Fibroblast of skin of right quadriceps (primary cell): Measurements from ENCODE around the gene CUTA.
A peak's percentile ranks its signal among the peaks of the same experiment; 100 is the strongest.

Experiments used
- DNase-seq: peaks from one replicate; pipeline ENCODE4 v3.0.0-alpha.2; 2013

Gene CUTA

DNA sequence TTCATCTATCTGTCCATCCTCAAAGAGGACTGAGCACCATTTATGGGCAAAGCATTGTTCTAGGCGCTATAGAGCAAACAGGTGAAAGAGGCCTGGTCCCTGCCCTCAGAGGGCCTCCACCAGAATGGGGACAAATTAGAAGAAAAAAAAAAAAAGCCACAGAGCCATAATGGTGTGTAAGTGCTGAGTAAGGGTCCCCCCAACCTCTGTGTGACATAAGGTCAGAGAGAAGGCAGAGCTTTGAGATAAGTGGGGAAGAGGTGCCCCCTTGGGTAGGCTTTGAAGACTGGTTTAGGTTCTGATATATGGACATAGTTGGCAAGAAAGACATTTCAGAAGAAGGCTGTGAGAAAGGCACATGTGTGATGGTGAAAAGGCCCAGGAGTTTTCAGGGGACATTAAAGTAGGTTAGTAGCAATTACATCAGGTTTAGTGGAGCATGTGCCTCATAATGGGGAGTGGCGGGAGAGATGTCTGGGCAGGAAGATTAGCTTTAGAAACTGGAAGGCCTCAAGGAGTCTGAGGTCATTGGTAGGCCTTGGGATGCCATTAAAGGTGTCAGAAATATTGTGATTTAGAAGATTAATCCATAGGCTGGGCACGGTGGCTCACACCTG is 21.2 kb upstream of the CUTA start:
- no peak for DNase-seq

DNA sequence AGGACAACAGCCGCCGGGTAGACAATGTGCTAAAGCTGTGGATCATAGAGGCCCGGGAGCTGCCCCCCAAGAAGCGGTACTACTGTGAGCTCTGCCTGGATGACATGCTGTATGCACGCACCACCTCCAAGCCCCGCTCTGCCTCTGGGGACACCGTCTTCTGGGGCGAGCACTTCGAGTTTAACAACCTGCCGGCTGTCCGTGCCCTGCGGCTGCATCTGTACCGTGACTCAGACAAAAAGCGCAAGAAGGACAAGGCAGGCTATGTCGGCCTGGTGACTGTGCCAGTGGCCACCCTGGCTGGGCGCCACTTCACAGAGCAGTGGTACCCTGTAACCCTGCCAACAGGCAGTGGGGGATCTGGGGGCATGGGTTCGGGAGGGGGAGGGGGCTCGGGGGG is 19.8 kb upstream of the CUTA start:
- DNase-seq, result no peak

DNA sequence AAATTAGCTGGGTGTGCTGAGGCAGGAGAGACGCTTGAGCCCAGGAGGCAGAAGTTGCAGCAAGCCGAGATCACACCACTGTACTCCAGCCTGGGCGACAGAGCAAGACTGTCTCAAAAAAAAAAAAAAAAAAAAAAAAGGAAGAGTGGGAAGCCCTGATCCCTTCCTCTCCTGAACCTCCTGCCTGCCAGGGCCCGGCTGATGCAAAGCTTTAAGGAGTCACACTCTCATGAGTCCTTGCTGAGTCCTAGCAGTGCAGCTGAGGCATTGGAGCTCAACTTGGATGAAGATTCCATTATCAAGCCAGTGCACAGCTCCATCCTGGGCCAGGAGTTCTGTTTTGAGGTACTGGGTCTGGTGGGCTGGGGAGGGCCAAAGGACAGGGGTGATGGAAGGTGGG is 17.1 kb upstream of the CUTA start:
- no peak for DNase-seq

DNA sequence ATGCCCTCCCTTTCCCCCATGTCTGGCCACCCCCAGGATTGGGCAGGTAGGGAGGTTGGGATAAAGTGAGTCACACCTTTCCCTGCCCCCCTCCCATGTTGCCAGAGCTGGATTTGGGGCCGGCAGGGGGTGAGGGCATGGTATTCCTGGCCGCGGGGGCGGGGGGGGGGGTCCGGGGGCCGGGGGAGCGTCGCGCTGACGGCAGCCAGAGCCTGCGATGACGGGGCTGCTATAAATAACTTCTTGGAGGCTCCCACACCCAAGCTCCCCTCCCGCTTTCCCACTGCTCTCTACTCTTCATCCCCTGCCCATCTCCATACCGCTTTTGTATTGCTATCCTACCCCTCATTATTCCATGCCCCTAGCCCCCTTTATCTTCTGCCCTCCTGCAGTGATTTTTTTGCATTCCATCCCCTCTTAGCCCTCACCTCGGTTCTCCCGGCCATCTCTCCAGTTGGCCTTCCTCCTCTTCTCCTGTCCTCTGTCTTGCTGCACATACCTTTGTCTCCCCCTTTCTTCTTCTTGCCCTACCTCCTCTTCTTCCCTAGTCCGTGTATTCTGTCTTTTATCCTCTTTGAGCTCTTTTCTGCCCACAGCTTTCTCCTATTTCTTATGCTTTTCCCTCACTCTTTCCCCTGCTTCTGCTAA is 15.8 kb upstream of the CUTA start:
- DNase-seq, result peak; percentile 59

DNA sequence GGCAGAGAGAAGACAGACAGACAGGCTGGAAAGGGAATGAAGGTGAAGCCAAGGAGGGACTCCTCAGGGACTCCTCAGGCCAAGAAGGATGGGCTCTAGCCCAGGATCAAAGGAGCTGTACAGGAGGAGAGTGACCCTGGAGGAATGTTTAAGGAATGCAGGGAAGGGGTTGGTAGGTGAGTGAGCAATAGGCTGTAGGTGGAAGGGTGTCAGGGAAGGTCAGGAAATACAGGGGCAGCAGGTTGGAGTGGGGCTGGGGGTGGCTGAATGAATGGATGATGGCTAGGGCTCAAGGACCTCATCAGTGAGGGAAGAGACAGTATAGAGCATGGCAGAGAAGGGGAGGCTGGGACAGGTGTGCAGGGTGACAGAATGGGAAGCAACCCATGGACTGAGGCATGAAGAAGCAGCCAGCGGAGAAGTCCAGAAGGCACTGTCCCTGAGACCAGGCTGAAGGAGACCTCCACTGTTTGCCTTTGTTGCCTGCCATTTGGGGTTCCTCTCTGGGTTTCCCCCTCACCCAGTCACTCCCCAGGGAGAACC is 15.2 kb upstream of the CUTA start:
- DNase-seq, result no peak

DNA sequence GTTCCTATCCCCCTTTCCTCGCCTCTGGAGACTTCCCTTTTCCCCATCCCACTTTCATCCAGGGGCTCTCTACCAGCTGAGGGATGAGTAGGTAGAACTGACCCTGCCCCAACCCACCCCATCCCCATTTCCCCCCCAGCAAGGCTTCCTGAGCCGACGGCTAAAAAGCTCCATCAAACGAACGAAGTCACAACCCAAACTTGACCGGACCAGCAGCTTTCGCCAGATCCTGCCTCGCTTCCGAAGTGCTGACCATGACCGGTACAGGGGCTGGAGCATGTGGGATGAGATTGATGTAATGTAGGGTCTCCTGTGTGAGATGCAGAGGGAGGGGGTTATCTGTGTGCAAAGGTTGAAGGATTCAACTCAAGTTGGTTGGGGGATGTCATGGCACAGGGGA is 14.6 kb upstream of the CUTA start:
- no peak for DNase-seq

DNA sequence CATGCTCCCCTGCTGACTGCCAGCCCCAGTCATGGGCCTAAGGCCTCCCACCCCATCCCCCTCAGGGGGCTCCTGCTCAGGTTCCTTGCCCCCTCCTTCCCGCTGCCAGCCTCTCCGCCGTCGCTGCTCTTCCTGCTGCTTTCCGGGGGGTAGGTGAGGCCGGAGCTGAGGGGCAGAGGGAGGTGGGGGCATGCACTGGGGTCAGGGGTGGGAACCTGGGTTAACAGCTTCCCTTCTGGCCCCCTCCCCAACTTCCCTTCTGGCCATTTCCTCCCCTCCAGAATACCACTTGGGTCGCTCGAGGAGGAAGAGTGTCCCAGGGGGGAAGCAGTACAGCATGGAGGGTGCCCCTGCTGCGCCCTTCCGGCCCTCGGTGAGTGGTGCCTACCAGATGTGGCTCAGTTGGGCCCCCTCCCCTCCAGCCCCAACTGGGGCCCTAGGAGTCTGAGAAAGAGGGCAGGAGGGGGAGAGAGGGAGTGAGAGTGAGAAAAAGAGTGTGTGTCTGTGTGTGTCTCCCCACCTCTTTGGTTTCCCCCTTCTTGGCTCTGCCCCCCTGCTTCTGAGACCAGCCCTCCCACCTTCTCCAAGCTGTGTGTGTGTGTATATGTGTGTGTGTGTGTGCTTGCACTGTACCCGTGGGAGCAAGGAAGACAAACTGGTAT is 14.1 kb upstream of the CUTA start:
- DNase-seq, result no peak

DNA sequence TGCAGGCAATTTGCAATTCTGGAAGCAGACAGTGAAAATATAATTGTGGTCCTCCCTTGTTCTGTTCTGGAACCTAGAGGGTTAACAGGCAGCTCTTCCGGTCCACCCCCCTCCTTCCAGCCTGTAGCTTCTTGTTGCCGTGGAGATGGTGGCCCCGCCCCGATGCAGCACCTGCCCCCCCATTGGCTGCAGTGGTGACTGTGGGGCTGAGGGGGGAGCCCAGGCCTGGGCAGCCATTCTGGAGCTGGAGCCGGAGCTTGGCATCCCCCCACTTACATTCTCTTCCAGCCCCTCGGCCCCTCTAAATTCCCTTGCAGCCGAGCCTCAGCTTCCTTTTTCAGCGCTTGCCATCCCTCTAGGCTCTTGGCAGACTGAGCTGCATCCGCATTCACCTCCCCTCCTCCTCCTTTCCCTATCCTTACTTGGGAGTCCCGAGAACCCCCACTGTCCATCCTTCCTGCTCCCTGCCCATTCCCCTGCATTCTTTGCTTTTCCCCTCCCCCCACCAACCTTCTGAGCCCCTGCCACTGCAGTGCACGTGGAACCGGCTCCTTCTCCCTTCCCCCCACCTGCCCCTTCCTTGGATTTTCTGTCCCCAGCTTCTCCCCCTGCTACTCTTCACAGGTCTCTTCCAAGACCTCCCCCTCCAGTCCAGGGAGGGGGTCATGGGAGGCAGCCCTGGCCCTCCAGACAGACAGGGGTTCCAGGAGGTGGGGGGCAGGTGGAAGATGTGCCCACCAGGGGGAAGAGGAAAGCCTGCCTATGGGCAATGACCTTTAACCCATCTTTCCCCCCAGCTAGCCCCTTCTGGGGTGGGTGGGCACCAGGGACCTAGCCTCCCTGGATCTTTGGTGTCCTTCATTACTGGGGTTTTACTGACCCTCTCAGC is 13.3 kb upstream of the CUTA start:
- peak; percentile 75 for DNase-seq

DNA sequence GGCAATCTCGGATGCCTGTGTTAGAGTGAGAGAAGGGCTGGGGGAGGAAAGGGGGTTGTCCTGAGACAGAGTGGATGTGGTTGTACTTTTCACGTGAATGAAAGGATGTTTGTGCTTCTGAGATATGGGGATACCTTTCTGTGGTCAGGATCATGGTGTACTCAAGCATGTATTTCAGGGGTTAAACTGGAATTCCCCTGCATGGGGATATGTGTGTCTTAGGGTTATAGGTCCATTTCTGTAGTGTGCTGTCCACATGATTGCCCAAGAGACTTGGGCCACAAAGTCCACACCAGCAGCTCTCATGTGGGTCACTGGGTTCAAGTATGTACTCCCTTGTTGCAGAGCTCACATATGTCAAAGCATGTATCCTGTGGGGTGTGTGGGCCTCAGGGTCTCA is 12.4 kb upstream of the CUTA start:
- no peak for DNase-seq

DNA sequence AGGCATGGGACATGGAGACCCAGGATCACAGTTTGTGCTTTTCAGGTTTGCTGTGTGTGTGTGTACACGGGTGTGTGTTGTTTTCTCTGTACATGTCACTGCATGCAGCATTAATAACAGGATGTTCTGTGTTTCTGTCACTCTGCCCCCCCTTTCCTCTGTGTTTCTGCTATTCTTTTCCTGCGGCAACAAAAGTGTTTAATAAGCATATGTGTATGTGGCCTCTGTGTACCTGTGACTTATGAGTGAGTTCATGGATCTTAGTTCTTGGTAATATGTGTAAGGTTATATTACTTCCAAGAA is 11.8 kb upstream of the CUTA start:
- no peak for DNase-seq

DNA sequence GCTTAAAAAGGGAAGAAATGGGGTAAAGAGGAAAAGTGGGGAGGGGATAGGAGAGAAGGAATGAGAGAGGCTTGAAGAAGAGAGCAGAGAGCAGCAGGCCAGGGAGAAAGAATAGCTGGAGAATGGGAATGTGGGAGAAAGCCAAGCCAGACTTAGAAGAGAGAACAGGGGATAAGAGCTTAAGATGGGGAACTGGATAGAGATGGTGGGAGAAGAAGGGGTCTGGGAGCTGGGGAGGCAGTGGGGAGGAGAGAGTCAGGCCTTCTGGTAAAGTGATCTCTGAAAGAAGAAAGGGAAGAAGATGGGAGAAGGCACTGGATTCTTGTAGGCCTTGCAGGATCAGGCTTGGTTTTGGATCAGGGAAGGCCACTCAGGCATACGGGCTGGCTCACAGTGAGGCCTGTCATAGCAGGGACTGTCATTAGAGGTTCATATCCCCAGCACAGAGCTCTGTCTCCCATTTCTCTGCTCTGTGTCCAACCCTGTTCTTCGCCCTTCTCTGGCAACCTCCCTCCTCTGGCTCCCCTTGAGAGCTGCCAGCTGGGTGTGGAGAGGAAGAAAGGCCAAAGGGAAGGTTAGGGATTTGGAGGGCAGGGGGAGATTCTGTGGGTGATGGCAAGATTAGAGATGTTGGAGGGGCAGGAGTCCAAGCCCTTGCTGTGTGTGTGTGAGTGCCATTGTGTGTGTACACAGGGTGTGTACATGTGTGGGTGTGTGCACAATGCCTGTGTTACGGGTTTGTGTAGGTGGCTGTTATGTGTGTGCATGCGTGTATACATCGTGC is 11.3 kb upstream of the CUTA start:
- DNase-seq, result no peak

DNA sequence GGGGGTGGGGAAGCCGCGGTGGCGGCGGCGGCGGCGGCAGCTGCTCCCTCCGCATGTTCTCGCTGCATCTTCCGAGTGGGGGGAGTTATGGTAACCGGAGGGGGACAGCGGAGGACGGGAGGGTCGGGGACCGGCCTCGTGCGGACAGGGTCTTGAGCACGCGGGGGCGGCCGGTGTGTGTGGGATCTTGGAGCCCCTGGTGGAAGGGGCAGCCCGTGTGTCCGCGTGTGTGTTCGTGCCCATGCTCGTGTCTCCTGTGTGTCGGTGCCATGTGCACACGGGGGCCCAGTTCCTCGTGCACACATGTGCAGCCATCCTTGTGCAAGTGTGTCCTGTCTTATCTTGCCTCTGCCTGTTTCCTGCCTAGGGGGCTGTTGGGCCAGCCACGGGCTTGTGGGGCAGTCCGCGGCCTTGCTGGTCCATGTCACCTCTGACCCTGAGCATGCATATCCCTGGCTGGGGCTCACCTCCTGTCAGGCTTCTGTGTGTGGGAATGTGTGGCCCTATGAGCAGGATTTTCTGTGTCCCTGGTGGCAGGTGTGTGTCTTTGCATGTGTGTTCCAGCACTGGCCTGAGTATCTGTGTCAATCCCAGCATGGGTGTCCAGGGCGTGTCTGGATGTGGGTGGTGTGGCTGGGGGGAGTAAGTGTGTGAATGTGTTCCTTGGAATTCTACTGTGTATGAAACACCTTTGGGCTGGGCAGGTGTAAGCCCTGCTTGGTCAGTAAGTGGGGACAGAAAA is 10.5 kb upstream of the CUTA start:
- no peak for DNase-seq

DNA sequence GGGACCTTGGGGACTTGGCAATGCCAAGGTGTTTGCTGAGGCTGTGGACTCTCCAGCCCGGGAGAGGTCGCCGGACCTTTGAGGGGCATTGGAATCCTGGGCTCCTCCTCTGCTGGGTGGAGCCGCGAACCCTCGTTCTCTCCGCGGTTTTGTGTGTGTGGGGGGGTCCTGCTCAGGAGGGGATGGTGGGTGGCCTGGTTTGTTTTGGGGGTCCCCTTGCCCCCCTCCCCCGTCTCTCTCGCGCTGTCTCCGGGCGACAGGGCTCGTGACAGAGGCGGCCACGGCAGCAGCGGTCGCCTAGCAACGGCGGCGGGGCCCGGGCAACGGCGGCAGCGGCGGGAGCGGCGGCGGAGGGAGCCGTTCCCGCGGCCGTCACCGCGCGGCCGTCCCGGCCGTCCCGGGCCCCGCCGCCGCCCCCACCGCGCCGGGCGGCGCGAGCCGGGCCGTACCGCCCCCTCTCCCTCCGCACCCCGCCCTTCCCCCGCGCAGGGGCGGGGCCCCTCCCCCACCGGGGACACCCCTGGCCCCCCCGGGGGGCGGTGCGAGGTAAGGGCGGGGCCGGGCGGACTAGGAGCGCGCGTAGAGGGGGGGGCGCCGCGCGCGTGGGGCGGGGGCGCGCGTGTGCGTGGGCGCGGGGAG is 9.8 kb upstream of the CUTA start:
- DNase-seq, result no peak

DNA sequence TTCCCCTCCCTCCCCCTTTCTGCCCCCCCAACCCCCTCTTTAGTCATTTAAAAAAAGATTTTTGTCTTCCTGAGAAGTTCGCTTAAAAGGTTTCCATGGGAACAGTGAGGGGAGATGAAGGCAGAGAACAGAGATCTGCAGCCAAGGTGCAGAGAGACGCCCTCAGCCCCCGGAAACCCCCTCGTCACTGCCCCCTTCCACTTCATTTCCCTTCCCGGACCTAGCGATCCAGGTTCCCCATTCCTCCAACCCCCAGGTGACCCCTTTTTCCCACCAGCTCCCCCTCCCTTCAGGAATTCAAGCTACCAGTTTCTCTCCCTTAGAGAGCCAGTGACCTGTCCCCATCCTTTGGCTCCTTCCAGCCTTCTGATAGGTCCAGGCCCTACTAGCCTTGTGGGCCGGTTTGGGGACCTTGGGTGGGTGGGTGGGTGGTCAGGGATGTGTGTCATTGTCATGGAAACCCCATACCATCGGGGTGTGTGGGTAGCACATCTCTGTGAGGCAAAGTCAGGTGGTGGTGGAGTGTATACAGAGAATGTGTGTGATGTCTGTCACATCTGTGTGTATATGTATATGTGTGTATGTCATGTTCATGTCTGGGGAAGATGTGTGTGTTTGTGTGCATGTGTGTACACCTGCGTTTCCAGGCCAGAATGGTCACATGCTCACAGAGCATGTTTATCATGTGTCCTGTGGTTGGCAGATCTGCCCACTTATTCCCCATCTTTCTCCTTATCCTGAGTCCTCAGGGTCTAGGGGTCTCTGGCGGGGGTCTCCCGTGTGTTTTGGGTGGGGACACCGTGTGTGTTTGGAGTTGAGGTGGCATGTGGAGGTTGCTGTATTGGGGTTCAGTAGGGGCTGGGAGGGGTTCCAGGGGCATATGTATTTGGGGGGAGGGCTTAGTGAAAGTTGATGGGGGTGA is 8.9 kb upstream of the CUTA start:
- no peak for DNase-seq

DNA sequence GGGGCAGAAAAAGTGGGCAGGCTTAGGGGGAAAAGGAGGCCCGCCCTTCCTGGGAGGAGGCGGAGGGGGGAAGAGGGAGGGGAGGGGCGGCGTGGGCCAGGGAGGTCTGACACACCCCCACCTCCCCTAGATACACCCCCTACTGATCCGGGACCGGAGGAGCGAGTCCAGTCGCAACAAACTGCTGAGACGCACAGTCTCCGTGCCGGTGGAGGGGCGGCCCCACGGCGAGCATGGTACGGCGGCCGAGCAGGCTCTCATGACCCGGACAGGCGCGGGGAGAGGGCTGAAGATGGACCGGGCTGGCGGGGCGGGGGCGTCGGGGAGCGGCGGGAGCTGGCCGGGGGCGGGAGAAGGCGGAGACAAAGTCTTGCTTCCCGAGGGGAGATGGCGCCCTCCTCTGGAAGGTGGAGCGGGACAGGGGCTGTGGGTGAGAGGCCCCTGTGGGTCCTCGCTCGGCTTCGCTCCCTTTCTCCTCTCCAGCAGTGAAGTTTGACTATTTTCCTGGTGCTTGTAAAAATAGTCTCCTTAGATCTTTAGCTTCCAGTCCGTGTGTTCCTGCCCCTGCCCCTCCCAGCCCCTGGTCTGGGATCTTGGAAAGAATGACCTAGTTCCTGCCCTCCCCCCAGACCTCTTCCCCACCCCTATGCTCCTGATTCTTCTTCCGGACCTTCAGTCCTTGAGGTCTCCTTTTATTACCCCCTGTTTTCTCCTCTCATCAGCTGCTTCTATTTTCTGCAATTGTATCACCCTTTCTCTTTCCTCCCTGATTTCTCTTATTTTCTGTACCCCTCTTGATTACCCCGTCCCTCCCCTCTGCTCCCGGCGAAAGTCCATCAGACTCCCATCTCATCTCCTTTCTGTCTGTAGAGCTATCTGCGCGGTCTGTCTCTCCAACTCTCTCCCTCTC is 8.0 kb upstream of the CUTA start:
- DNase-seq, result peak; percentile 86

DNA sequence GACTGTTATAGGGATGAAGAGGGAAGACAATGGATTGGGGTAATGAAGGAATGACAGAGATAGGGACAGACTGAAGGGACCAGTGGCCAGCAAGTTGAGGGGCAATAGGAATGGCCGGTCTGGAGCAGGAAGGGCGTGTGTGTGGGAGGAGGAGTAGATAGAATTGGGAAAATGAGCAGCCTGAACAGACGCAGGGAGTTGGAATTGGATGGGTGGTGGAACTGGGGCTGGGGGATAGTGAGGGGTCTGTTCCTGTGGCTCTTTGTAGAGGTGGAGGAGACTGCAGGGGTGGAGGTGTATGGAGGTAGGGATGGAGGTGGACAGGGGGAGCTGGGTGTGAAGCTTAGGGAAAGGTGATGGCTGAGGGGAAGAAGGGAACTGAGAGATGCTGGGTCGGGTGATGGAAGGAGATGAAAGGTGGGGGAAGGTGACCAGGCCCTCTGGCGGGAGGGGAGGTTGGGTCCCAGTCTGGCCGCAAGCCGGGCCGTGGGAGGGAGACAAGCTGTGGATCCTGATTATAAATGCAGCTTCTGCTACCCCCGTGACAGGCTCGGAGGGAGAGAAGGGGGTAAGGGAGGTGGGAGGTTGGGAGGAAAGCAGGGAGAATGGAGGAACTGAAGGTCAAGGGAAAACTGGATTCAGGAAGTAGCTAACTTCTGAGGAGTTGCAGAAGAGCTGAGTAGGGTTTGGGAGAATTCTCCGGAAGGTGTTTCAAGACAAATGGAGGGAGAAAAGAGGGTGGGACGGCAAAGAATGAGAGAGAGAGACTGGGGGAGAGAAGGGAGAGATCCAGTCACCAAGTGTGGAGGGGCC is 7.2 kb upstream of the CUTA start:
- no peak for DNase-seq

DNA sequence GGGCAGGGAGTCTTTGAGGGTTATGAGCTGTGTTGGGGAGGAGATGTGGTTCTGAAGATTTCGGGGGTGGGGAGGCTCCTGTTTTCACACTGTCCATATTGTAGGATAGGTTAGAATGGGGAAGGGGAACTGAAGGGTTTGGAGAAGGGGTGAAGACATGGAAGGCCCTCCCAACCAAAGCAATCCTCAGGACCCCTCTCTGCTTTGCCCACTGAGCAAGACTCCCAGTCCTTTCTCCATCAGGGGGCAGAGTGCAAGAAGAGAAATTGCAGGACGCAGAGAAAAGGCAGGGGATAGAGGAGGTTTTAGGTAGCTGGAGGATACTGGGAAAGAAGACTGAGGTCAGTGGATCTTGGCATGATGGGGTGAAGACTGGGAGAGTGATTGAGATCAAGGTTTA is 5.9 kb upstream of the CUTA start:
- DNase-seq, result no peak

DNA sequence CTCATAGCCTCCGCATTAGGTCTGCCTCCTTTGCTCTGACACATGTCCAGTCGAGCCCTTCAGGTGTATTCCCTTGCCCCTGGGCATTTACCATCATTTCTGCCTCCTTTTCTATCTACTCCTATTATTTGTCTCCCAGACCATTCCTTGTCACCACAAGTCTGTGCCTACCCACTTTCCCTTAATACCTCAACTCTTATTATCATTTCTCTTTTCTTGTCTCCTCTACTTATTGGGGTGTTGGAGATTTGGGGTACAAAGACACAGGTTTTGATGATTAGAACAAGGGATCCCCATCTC is 3.4 kb upstream of the CUTA start:
- no peak for DNase-seq
